HEK293 (cell line): ENCODE data around the gene HSD17B10.
"Not testable (repeated sequence)": the region's sequence is repeated elsewhere in the genome, so short reads cannot be mapped to it uniquely, and the experiment has no call there.

Experiments
- CTCF ChIA-PET: fragments of 350-600 bp; formaldehyde crosslinking; extraction: SDS; loops from one replicate; lab custom pipeline; 2021; ENCODE audit warnings: antibody characterized with exemption; lab: Yijun Ruan, JAX
- POLR2A ChIA-PET: fragments of 300-600 bp; formaldehyde crosslinking; extraction: SDS; loops from one replicate; lab custom pipeline; 2020; ENCODE audit warnings: antibody characterized with exemption, inconsistent platforms; lab: Yijun Ruan, JAX
- H3K27ac ChIP-seq: fragments of 200-500 bp; sonication (Bioruptor generic); 2 replicates; pipeline ENCODE4 v1.5.1; 2014; ENCODE audit warnings: low read depth, low read length, control low read depth, inconsistent platforms; ENCODE audit errors: extremely low read depth
- H3K36me3 ChIP-seq, 2 experiments: fragments of 200-500 bp in 1 of 2; sonication (Bioruptor generic) in 1 of 2; 1 replicate in 1 of 2; 2 replicates in 1 of 2; pipeline ENCODE4 v1.5.1; 2014 to 2017; ENCODE audit warnings: inconsistent platforms in 2 of 2, low read length in 2 of 2; ENCODE audit not compliant: control insufficient read depth in 2 of 2, insufficient read depth in 1 of 2
- H3K4me1 ChIP-seq: fragments of 200-500 bp; sonication (Bioruptor generic); 2 replicates; pipeline ENCODE4 v1.5.1; 2014; ENCODE audit warnings: mild to moderate bottlenecking, low read length, inconsistent platforms; ENCODE audit not compliant: control insufficient read depth, insufficient read depth
- H3K4me3 ChIP-seq: 2 replicates; pipeline ENCODE4 v1.5.1; 2011; ENCODE audit warnings: low read depth, mild to moderate bottlenecking, control low read depth, low read length, moderate library complexity
- H3K9me3 ChIP-seq: fragments of 200-500 bp; sonication (Bioruptor generic); 2 replicates; pipeline ENCODE4 v1.5.1; 2014; ENCODE audit warnings: low read depth, low read length, inconsistent platforms; ENCODE audit not compliant: control insufficient read depth, insufficient read depth
- BCL11B ChIP-seq: fragments of 450-650 bp; formaldehyde crosslinking; IDR thresholded peaks from 2 replicates; pipeline ENCODE4 v1.5.1; 2016; ENCODE audit warnings: low read depth, missing biosample characterization, missing genetic modification characterization
- KLF7 ChIP-seq: fragments of 450-650 bp; formaldehyde crosslinking; IDR thresholded peaks from 2 replicates; pipeline ENCODE4 v1.5.1; 2016; ENCODE audit warnings: missing biosample characterization, missing genetic modification characterization, borderline replicate concordance
- ZBTB17 ChIP-seq: fragments of 450-650 bp; formaldehyde crosslinking; IDR thresholded peaks from 2 replicates; pipeline ENCODE4 v1.5.1; 2016; ENCODE audit warnings: missing biosample characterization, missing genetic modification characterization
- ZNF221 ChIP-seq: fragments of 450-650 bp; formaldehyde crosslinking; IDR thresholded peaks from 2 replicates; pipeline ENCODE4 v1.5.1; 2017; ENCODE audit warnings: missing biosample characterization, missing genetic modification characterization, borderline replicate concordance
- ZNF311 ChIP-seq: fragments of 450-650 bp; formaldehyde crosslinking; IDR thresholded peaks from 2 replicates; pipeline ENCODE4 v1.5.1; 2017; ENCODE audit warnings: missing biosample characterization, missing genetic modification characterization, borderline replicate concordance
- ZNF544 ChIP-seq: fragments of 450-650 bp; formaldehyde crosslinking; IDR thresholded peaks from 2 replicates; pipeline ENCODE4 v1.5.0; 2017; ENCODE audit warnings: missing biosample characterization, missing genetic modification characterization
- ZNF664 ChIP-seq: fragments of 450-650 bp; formaldehyde crosslinking; IDR thresholded peaks from 2 replicates; pipeline ENCODE4 v1.5.1; 2016; ENCODE audit warnings: missing biosample characterization, missing genetic modification characterization
- TF ChIP-seq, protein P1 (sequence below): fragments of 450-650 bp; formaldehyde crosslinking; IDR thresholded peaks from 2 replicates; pipeline ENCODE4 v1.5.1; 2016; ENCODE audit warnings: missing biosample characterization, missing genetic modification characterization, borderline replicate concordance
- TF ChIP-seq, protein P2 (sequence below): fragments of 450-650 bp; formaldehyde crosslinking; IDR thresholded peaks from 2 replicates; pipeline ENCODE4 v1.5.1; 2016; ENCODE audit warnings: missing biosample characterization, missing genetic modification characterization

The HSD17B10 gene

DNA sequence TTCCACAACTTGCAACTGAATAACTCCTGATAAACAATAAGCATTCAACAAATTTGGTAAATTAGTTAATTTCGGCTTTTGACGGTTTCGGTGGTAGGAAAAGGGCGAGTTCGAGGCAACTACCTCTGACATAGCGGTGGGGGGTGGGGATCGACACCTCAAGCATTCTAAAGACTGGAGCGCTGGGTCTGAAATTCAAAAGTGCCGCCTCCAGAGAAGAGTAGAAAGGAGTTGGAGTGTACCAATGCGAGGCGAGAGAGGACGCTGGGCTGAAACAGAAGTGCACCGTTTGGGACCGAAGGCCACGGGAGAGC lies 12.4 kb downstream of the HSD17B10 start:
- peaks cover 6% of the 10 kb centered on the region for H3K4me1 ChIP-seq
- TF ChIP-seq KLF7 (tag by site-specific recombination) (no peak), BCL11B (tag by site-specific recombination) (0 out of 2 replicates have a peak, but pooled peaks have one; percentile 7), ZNF311 (tag by site-specific recombination) (no peak), ZNF544 (tag by site-specific recombination) (no peak)
- CTCF ChIA-PET: interaction anchor here (0.6 to 9.1 kb wide), 4 partner anchors 15 to 197 kb away, joined by 3 to 87 read pairs (median 10); partner anchors contain the start of genes HSD17B10 and KDM5C
- POLR2A ChIA-PET: interaction anchor here (0.6 to 4.1 kb wide), 31 partner anchors 9 to 623 kb away, joined by 3 to 47 read pairs (median 7); partner anchors contain the start of genes HSD17B10, IQSEC2, KDM5C and PHF8
- H3K36me3 ChIP-seq: peaks cover 26 to 37% of the 10 kb centered on the region in 2 experiments
- H3K4me3 ChIP-seq: peak overlapping the region; percentile 76
- H3K27ac ChIP-seq: peak overlapping the region; percentile 99
- no peaks in the 10 kb centered on the region for H3K9me3 ChIP-seq

DNA sequence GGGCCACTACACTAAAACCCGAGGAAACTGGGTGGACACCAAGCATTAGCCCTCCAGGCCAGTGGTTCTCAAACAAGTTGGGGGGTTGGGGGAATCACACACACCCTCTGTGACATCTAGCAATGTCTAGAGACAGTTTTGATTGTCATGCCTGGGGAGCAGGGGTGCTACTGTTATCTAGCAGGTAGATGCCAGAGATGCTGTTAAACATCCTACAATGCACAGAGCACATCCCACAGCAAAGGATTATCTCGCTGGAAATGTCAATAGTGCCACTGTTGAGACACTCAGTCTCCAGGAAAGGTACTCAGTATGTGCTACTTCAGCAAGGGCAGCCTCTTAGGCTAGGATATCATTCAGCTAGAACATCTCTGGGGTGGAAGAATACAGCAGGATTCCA lies 13.0 kb downstream of the HSD17B10 start:
- ChIA-PET POLR2A (interaction anchor here (0.6 to 4.1 kb wide), 6 partner anchors 8 to 311 kb away, joined by 3 to 47 read pairs (median 10); no protein-coding TSS in a partner anchor), CTCF (interaction anchor here (0.6 to 9.1 kb wide), 5 partner anchors 15 to 196 kb away, joined by 3 to 87 read pairs (median 4); partner anchors contain the start of genes HSD17B10 and KDM5C)
- no peaks in the 10 kb centered on the region for H3K9me3 ChIP-seq
- H3K4me1 ChIP-seq: peaks cover 6% of the 10 kb centered on the region
- TF ChIP-seq ZNF221 (no peak), BCL11B (tag by site-specific recombination) (no peak), ZBTB17 (tag by site-specific recombination) (peak; percentile 89)
- TF ChIP-seq, protein P1, sequence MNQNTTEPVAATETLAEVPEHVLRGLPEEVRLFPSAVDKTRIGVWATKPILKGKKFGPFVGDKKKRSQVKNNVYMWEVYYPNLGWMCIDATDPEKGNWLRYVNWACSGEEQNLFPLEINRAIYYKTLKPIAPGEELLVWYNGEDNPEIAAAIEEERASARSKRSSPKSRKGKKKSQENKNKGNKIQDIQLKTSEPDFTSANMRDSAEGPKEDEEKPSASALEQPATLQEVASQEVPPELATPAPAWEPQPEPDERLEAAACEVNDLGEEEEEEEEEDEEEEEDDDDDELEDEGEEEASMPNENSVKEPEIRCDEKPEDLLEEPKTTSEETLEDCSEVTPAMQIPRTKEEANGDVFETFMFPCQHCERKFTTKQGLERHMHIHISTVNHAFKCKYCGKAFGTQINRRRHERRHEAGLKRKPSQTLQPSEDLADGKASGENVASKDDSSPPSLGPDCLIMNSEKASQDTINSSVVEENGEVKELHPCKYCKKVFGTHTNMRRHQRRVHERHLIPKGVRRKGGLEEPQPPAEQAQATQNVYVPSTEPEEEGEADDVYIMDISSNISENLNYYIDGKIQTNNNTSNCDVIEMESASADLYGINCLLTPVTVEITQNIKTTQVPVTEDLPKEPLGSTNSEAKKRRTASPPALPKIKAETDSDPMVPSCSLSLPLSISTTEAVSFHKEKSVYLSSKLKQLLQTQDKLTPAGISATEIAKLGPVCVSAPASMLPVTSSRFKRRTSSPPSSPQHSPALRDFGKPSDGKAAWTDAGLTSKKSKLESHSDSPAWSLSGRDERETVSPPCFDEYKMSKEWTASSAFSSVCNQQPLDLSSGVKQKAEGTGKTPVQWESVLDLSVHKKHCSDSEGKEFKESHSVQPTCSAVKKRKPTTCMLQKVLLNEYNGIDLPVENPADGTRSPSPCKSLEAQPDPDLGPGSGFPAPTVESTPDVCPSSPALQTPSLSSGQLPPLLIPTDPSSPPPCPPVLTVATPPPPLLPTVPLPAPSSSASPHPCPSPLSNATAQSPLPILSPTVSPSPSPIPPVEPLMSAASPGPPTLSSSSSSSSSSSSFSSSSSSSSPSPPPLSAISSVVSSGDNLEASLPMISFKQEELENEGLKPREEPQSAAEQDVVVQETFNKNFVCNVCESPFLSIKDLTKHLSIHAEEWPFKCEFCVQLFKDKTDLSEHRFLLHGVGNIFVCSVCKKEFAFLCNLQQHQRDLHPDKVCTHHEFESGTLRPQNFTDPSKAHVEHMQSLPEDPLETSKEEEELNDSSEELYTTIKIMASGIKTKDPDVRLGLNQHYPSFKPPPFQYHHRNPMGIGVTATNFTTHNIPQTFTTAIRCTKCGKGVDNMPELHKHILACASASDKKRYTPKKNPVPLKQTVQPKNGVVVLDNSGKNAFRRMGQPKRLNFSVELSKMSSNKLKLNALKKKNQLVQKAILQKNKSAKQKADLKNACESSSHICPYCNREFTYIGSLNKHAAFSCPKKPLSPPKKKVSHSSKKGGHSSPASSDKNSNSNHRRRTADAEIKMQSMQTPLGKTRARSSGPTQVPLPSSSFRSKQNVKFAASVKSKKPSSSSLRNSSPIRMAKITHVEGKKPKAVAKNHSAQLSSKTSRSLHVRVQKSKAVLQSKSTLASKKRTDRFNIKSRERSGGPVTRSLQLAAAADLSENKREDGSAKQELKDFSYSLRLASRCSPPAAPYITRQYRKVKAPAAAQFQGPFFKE (tag by site-specific recombination): no peak
- TF ChIP-seq, protein P2, sequence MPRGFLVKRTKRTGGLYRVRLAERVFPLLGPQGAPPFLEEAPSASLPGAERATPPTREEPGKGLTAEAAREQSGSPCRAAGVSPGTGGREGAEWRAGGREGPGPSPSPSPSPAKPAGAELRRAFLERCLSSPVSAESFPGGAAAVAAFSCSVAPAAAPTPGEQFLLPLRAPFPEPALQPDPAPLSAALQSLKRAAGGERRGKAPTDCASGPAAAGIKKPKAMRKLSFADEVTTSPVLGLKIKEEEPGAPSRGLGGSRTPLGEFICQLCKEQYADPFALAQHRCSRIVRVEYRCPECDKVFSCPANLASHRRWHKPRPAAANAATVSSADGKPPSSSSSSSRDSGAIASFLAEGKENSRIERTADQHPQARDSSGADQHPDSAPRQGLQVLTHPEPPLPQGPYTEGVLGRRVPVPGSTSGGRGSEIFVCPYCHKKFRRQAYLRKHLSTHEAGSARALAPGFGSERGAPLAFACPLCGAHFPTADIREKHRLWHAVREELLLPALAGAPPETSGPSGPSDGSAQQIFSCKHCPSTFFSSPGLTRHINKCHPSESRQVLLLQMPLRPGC (tag by site-specific recombination): no peak
- H3K27ac ChIP-seq: no peak overlapping the region; the same call in 1 of the 2 replicates
- H3K4me3 ChIP-seq: peak overlapping the region; percentile 76
- H3K36me3 ChIP-seq: peaks cover 26 to 41% of the 10 kb centered on the region in 2 experiments

DNA sequence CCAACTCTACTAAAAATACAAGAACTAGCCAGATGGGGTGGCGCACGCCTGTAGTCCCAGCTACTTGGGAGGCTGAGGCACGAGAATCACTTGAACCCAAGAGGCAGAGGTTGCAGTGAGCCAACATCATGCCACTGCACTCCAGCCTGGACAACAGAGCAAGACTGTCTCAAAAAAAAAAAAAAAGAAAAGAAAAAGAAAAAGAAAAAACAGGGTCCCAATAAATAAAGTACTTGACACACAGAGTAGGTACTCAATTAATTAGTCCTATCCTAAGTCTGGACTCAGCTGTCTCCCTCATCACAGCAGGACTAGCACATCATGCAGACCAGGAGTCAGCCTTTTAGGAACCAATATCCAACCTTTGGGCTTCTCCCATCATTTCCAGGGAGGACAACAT lies 13.8 kb downstream of the HSD17B10 start:
- peaks cover 26 to 44% of the 10 kb centered on the region in 2 experiments for H3K36me3 ChIP-seq
- CTCF ChIA-PET: interaction anchor here (0.6 to 9.1 kb wide), 6 partner anchors 16 to 181 kb away, joined by 3 to 87 read pairs (median 3); partner anchors contain the start of gene HSD17B10
- peak; percentile 72 for TF ChIP-seq ZBTB17 (tag by site-specific recombination)
- peak; percentile 65; the same call in 1 of the 2 replicates for TF ChIP-seq ZNF664 (tag by site-specific recombination)
- H3K4me1 ChIP-seq, H3K27ac ChIP-seq, H3K9me3 ChIP-seq: not testable (repeated sequence)
- H3K4me3 ChIP-seq: peak overlapping the region; percentile 76
- POLR2A ChIA-PET: interaction anchor here (0.6 to 4.1 kb wide), 3 partner anchors 8 to 45 kb away, joined by 3 to 47 read pairs (median 3); no protein-coding TSS in a partner anchor
